CD14-positive monocyte (primary cell): ENCODE data around the gene C9orf72. TPM values are rescaled to one million over a fixed set of nuclear protein-coding genes. Genes with fewer than 3 reads are reported as not detected.

Experiments
- DNase-seq, 3 donors: peaks; one replicate each; pipeline ENCODE4 v3.0.0-alpha.2; 2011 to 2022
- H2AFZ ChIP-seq: 2 replicates; pipeline ENCODE4 v1.6.0; 2012; ENCODE audit warnings: mild to moderate bottlenecking, low read depth, low read length, inconsistent platforms; ENCODE audit not compliant: insufficient read depth, poor library complexity, severe bottlenecking
- H3K27ac ChIP-seq, 2 donors: 1 replicate in 1 of 2; 2 replicates in 1 of 2; pipeline ENCODE4 v1.5.1; 2012 to 2013; ENCODE audit warnings: low read length in 2 of 2, control low read depth in 1 of 2, inconsistent platforms in 1 of 2, low read depth in 1 of 2, mild to moderate bottlenecking in 1 of 2
- H3K27me3 ChIP-seq, 2 donors: one replicate each; pipeline versions ENCODE4 v1.6.0 to v1.6.1; 2011 to 2013; ENCODE audit warnings: low read length in 2 of 2; ENCODE audit not compliant: control insufficient read depth in 2 of 2, insufficient read depth in 2 of 2
- H3K36me3 ChIP-seq, 2 donors: replicated peaks in 1 of 2; 1 replicate in 1 of 2; 2 replicates in 1 of 2; pipeline versions ENCODE4 v1.5.1 to v1.6.1; 2012 to 2013; ENCODE audit warnings: low read length in 2 of 2, control low read depth in 1 of 2, inconsistent platforms in 1 of 2, mild to moderate bottlenecking in 1 of 2; ENCODE audit not compliant: insufficient read depth in 2 of 2, control insufficient read depth in 1 of 2
- H3K4me1 ChIP-seq, 2 donors: 1 replicate in 1 of 2; 2 replicates in 1 of 2; pipeline versions ENCODE4 v1.5.1 to v1.6.1; 2012 to 2013; ENCODE audit warnings: low read length in 2 of 2, control low read depth in 1 of 2, inconsistent platforms in 1 of 2, mild to moderate bottlenecking in 1 of 2, moderate library complexity in 1 of 2; ENCODE audit not compliant: insufficient read depth in 2 of 2, control insufficient read depth in 1 of 2
- H3K4me2 ChIP-seq: replicated peaks from 2 replicates; pipeline ENCODE3; 2012; ENCODE audit warnings: low read length, moderate library complexity, mild to moderate bottlenecking; ENCODE audit not compliant: poor library complexity, severe bottlenecking; ENCODE audit errors: extremely low read depth
- H3K4me3 ChIP-seq, 3 experiments: fragments of 200-600 bp in 1 of 3; sonication (generic) in 1 of 3; replicated peaks in 1 of 3; 1 replicate in 2 of 3; 2 replicates in 1 of 3; pipeline ENCODE4 v1.5.1; 2011 to 2013; ENCODE audit warnings: low read length in 3 of 3, mild to moderate bottlenecking in 3 of 3, control low read depth in 2 of 3, low read depth in 2 of 3, inconsistent platforms in 1 of 3, moderate library complexity in 1 of 3
- H3K79me2 ChIP-seq: 2 replicates; pipeline ENCODE4 v1.6.0; 2012; ENCODE audit warnings: mild to moderate bottlenecking, control low read depth, inconsistent platforms, low read length, moderate library complexity; ENCODE audit not compliant: insufficient read depth
- H3K9ac ChIP-seq: 2 replicates; pipeline ENCODE4 v1.6.0; 2017; ENCODE audit warnings: low read length, mild to moderate bottlenecking; ENCODE audit not compliant: insufficient read depth, poor library complexity, severe bottlenecking
- H3K9me3 ChIP-seq, 2 donors: replicated peaks in 1 of 2; 1 replicate in 1 of 2; 2 replicates in 1 of 2; pipeline versions ENCODE4 v1.5.1 to v1.6.1; 2012 to 2013; ENCODE audit warnings: low read length in 2 of 2, control low read depth in 1 of 2; ENCODE audit not compliant: control insufficient read depth in 1 of 2, insufficient read depth in 1 of 2
- H4K20me1 ChIP-seq: 2 replicates; pipeline ENCODE4 v1.6.0; 2012; ENCODE audit warnings: mild to moderate bottlenecking, low read length, control low read depth, moderate library complexity; ENCODE audit not compliant: insufficient read depth
- H3K27ac Mint-ChIP-seq, 7 donors: one replicate each; pipeline ENCODE4 v1.8.0; 2020; ENCODE audit warnings: mild to moderate bottlenecking in 7 of 7, mixed read lengths in 7 of 7, moderate library complexity in 6 of 7, inconsistent platforms in 2 of 7
- H3K27me3 Mint-ChIP-seq, 3 donors: one replicate each; pipeline ENCODE4 v1.8.0; 2021 to 2022; ENCODE audit warnings: low read depth in 3 of 3, mild to moderate bottlenecking in 3 of 3, mixed read lengths in 3 of 3, moderate library complexity in 3 of 3, inconsistent platforms in 1 of 3
- H3K36me3 Mint-ChIP-seq, 2 donors: one replicate each; pipeline ENCODE4 v1.8.0; 2020; ENCODE audit warnings: mixed read lengths in 2 of 2, inconsistent platforms in 1 of 2, mild to moderate bottlenecking in 1 of 2
- H3K4me1 Mint-ChIP-seq: one replicate; pipeline ENCODE4 v1.8.0; 2020; ENCODE audit warnings: mild to moderate bottlenecking, mixed read lengths
- H3K4me3 Mint-ChIP-seq, 2 donors: one replicate each; pipeline ENCODE4 v1.8.0; 2020; ENCODE audit warnings: mild to moderate bottlenecking in 2 of 2, mixed read lengths in 2 of 2, moderate library complexity in 1 of 2
- H3K9me3 Mint-ChIP-seq, 7 donors: one replicate each; pipeline ENCODE4 v1.8.0; 2020 to 2022; ENCODE audit warnings: mixed read lengths in 7 of 7, mild to moderate bottlenecking in 6 of 7, moderate library complexity in 6 of 7, inconsistent platforms in 2 of 7
- CTCF ChIP-seq: fragments of 200-600 bp; IDR thresholded peaks from one replicate; pipeline ENCODE4 v1.8.0; 2022; ENCODE audit warnings: antibody characterized with exemption, mild to moderate bottlenecking
- WGBS: methylation state at CpG from one replicate; pipeline ENCODE4 v1.1.5; 2013; ENCODE audit warnings: missing lambda C conversion rate; ENCODE audit not compliant: insufficient coverage; 5-methylcytosine and 5-hydroxymethylcytosine counted together
- intact Hi-C, 2 donors: fragments of 100-400 bp; cut with micrococcal nuclease; formaldehyde crosslinking; loops; one replicate each; pipeline versions ENCODE4 v1.15.0 to v1.15.1; 2023
- polyA plus RNA-seq, 3 donors: library from polyadenylated mRNA; depleted of rRNA in 1 of 3; unstranded in 2 of 3; stranded (reverse) in 1 of 3; fragments of 300-500 nt in 2 of 3; fragments of >200 nt in 1 of 3; fragmentation: Illumina TruSeq in 2 of 3; gene quantifications; 1 replicate in 2 of 3; 2 replicates in 1 of 3; pipeline ENCODE4 v1.2.3, GENCODE V29; 2012 to 2021

Gene C9orf72
- polyA plus RNA-seq, 3 donors = 105 to 142 (median 128) TPM

GRCh38 chr9:27565696-27566095 is 7.6 kb downstream of the C9orf72 start:
- Mint-ChIP-seq H3K9me3 (peaks cover 0 to 4% (median 0%) of the 10 kb centered on the region in 7 donors), H3K27me3 (peaks cover 0 to under 1% (median 0%) of the 10 kb centered on the region in 3 donors), H3K4me3 (peak overlapping the region; percentile 53 to 81), H3K4me1 (peaks cover 69% of the 10 kb centered on the region), H3K27ac (peak overlapping the region; percentile 87 to 96 (median 92)), H3K36me3 (peaks cover 51 to 61% of the 10 kb centered on the region in 2 donors)
- H3K9ac ChIP-seq = no peak overlapping the region
- H2AFZ ChIP-seq = no peak overlapping the region
- peak overlapping the region; percentile 9 to 67 (median 16) for H3K4me3 ChIP-seq
- no peaks in the 10 kb centered on the region for H3K9me3 ChIP-seq
- peaks cover 86% of the 10 kb centered on the region for H3K79me2 ChIP-seq
- peak in 1 of 3 donors; percentile 49 for DNase-seq
- no peaks in the 10 kb centered on the region for H3K27me3 ChIP-seq
- peaks cover 29 to 58% of the 10 kb centered on the region in 2 donors for H3K36me3 ChIP-seq
- H4K20me1 ChIP-seq = no peaks in the 10 kb centered on the region
- intact Hi-C loops = no loop called here
- H3K4me1 ChIP-seq = peaks cover 68 to 82% of the 10 kb centered on the region in 2 donors
- peak overlapping the region; percentile 73 for H3K4me2 ChIP-seq
- H3K27ac ChIP-seq = peak overlapping the region in 1 of 2 donors; percentile 85
- TF ChIP-seq CTCF = no peak

- Mint-ChIP-seq H3K4me3 (peak overlapping the region; percentile 24 to 76), H3K27ac (peak overlapping the region; percentile 87 to 96 (median 92)), H3K27me3 (no peaks in the 10 kb centered on the region), H3K4me1 (peaks cover 61% of the 10 kb centered on the region), H3K9me3 (peaks cover 0 to 4% (median 0%) of the 10 kb centered on the region in 7 donors), H3K36me3 (peaks cover 53 to 61% of the 10 kb centered on the region in 2 donors)
- H3K4me1 ChIP-seq = peaks cover 63 to 72% of the 10 kb centered on the region in 2 donors
- H3K36me3 ChIP-seq = peaks cover 38 to 68% of the 10 kb centered on the region in 2 donors
- peak overlapping the region; percentile 73 for H3K4me2 ChIP-seq
- no CpG with 5 or more reads among the region's 1 CpG for whole genome bisulfite sequencing
- H3K27ac ChIP-seq = peak overlapping the region; percentile 32 to 85
- peak overlapping the region; percentile 29 for H3K9ac ChIP-seq
- intact Hi-C loops = loop anchor here in 1 of 2 donors (1.0 kb wide), 1 partner anchor 8 kb away; no protein-coding TSS in a partner anchor
- H2AFZ ChIP-seq = no peak overlapping the region
- no peaks in the 10 kb centered on the region for H4K20me1 ChIP-seq
- TF ChIP-seq CTCF = no peak
- no peaks in the 10 kb centered on the region for H3K9me3 ChIP-seq
- H3K4me3 ChIP-seq = peak overlapping the region; percentile 26 to 67 (median 32)
- DNase-seq = peak in 2 of 3 donors; percentile 41 to 69
- peaks cover 85% of the 10 kb centered on the region for H3K79me2 ChIP-seq
- no peaks in the 10 kb centered on the region for H3K27me3 ChIP-seq
Observed at GRCh38 chr9:27564670-27565069, 8.6 kb downstream of the C9orf72 start.
